CD4-positive, alpha-beta T cell treated with Interleukin-17A for 1 hour (primary cell): ENCODE measurements around the gene MARK2.
"Not testable (repeated sequence)": the region's sequence is repeated elsewhere in the genome, so short reads cannot be mapped to it uniquely, and the experiment has no call there.

Experiments
- DNase-seq: peaks from one replicate; pipeline ENCODE4 v3.0.0-alpha.2; 2020

Gene MARK2

GRCh38 chr11:63838678-63839507 is at the start of gene MARK2:
MARK2 (plus strand) TSS chr11:63839110; CDS start chr11:63839507, 397 bp downstream.
- DNase-seq: peak; percentile 99

GRCh38 chr11:63791495-63792167 is 47.3 kb upstream of the MARK2 start:
- no peak for DNase-seq

DNA sequence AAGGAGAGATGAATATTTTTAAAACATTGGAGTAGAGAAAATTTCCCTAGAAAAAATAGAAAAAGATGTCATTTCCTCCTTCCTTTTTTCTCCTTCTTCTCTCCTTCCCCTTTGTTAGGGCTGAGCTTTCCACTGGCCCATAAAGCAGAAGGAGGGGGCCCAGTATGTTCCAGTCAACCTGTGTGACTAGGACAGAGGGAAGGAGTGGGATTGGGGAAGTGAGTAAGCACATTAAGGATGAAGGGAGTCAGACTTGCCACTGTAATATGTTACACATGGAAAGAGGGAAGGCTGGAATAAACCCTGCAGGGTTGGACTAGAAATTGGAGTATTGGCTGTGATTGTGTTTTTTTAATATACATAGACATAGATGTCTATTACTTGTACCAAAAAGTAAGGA is 45.7 kb upstream of the MARK2 start:
- no peak for DNase-seq

DNA sequence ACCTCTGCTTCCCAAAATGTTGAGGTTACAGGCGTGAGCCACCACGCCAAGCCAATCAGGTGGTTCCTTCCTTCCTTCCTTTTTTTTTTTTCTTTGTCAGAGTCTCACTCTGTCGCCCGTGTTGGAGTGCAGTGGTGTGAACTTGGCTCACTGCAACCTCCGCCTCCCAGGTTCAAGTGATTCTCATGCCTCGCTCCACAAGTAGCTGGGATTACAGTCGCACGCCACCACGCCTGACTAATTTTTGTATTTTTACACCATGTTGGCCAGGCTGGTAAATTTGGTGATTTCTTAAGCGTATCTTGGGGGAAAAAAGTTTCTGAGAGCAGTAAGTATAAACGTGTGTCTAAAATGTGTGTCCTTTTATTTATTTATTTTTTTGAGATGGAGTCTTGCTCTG is 43.8 kb upstream of the MARK2 start:
- no peak for DNase-seq

DNA sequence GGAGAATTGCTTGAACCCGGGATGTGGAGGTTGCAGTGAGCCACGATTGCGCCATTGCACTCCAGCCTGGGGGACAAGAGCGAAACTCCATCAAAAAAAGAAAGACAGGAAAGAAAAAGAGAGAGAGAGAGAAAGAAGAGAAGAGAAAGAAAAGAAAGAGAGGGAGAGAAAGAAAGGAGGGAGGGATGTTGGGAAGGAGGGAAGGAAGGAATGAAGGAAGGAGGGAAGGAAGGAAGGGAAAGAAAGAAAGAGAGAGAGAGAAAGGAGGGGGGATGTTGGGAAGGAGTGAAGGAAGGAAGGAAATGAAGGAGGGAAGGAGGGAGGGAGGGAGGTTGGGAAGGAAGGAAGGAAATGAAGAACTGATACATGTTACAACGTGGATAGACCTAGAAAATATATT is 38.0 kb upstream of the MARK2 start:
- DNase-seq: no peak

DNA sequence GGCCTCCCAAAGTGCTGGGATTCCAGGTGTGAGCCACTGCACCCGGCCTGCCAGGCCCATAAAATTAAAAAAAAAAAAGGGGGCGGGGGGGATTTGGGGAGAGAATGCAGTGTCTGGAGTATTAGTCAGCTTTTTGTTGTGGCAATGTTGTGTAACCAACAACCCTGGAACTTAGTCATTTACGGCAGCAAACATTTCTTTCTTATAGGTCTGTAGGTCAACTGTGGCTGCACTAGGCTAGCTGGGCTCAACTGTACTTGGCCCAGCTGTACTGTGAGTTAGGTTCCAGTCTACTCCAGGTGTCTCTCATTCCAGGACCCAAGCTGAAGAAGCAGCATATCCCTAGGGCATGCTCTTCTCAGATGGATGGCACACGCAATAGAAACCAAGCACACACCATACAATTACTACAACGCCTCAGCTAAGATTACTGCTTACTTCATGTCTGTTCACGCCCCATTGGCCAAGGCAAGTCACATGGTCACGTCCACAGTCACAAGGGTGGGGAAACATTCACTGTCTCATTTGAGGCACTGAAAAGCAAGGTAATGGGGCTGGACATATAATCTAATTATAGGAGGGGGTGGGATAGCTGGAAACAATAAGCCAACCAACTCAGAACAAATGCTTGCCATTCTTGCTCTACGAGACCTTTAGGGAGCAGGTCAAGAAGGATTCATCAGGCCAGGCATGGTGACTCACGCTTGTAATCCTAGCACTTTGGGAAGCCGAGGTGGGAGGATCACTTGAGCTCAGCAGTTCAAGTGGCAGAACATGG is 36.1 kb upstream of the MARK2 start:
- DNase-seq: no peak

DNA sequence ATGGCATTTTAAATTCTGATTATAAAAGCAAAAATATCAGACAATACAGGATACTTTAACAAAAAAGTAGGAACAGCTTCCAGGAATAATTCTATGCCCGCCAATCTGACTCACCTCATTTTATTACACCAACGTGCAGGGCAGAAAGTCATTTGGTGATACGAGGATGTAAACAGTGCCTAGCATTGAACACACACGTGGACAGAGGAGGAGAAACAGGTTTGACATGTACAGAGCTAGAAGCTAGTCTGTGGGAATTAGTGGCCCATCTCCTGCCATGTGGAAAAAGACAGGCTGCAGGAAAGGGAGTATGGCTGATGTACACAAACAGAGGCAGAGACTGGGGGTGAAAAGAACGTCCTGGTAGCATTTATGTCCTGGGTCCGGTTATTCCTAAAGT is 34.7 kb upstream of the MARK2 start:
- no peak for DNase-seq

DNA sequence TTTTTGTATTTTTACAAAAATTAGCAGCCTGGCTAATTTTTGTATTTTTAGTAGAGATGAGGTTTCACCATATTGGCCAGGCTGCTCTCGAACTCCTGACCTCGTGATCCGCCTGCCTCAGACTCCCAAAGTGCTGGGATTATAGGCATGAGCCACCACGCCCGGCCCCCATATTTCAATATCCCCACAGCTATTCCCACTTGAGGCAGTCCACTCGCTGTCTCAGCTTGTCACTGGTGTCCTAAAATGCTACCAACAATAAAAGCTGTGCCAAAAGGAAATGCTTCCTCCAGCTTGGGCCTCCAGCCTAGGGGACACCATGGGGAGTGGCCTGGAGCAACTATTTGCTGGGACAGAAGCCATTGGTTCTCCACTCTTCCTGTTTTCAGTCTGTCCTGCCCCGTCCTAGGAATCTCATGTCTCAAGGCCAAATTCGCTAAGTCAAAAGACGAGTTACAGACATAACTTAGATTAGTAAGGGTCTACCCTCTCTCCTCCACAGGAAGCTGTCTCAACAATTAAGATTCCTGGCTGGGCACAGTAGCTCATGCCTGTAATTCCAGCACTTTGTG is 33.0 kb upstream of the MARK2 start:
- DNase-seq: no peak

- DNase-seq: not testable (repeated sequence)
These were observed 28.5 kb upstream of the MARK2 start for GRCh38 chr11:63810383-63810782.

DNA sequence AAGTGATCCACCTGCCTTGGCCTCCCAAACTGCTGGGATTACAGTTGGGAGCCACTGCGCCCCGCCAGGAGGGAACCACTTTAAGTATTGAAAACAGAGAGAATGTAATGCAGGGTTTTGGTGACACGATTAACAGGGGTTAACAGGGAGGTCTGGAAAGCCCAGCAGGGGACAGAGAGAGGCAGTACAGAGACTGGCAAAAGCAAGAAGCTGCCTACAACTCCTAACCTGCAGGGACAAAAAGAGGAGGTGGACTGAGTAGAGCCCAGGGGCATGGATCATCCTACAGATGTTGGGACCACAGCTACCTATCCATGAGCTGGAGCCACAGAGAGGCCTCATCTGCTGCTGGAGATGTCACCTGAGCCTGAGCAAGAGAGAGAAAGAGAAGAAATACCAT is 27.4 kb upstream of the MARK2 start:
- DNase-seq: no peak

GRCh38 chr11:63813035-63813562 is 25.8 kb upstream of the MARK2 start, which contains the start of gene SPINDOC:
SPINDOC (plus strand) TSS chr11:63813456; CDS start chr11:63813687, 231 bp downstream.
- peak; percentile 79 for DNase-seq

- DNase-seq: peak; percentile 30
These were observed 25.1 kb upstream of the MARK2 start for GRCh38 chr11:63813563-63814382.

DNA sequence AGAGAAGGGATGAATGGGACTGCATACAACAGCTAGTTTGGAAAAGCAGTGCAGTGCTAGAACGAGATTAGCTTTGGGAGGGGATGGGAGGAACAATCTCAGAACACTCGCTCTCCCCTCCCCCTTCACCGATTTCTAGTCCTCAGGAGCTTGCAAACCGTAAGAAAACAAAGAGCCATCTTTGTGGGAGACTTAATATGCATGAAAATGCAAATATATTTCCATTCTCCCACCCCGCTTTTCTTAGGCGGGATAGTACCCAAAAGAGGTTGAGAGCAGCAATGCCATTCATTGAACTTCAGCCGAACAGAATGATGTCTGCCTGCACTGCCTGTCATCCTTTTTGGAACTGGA is 24.6 kb upstream of the MARK2 start:
- DNase-seq: no peak

GRCh38 chr11:63816166-63816565 is 22.7 kb upstream of the MARK2 start:
- DNase-seq: no peak

GRCh38 chr11:63816732-63817131 is 22.2 kb upstream of the MARK2 start:
- no peak for DNase-seq

DNA sequence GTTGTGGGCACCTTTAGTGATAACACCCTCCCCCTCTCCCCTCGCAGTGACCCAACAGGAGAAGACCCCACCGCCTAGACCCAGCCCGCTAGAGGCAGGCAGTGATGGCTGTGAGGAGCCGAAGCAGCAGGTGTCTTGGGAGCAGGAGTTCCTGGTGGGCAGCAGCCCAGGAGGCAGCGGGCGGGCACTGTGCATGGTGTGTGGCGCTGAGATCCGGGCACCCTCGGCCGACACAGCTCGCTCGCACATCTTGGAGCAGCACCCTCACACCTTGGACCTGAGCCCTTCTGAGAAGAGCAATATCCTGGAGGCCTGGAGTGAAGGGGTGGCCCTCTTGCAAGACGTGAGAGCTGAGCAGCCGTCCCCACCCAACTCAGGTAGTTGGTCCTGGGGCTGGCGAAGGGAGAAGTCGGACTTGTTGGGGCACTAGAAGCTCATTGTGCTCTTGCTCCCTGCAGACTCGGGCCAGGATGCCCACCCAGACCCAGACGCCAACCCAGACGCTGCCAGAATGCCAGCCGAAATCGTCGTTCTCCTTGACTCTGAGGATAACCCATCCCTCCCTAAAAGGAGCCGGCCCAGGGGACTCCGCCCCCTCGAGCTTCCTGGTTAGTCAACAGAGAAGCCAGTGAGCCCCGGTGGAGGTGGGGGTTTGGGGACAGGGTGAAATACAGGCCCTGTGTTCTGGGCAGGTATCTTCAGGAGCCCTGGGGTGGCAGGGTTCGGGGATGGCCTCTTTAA is 21.0 kb upstream of the MARK2 start:
- DNase-seq: no peak

- DNase-seq: no peak
These were observed 20.3 kb upstream of the MARK2 start for GRCh38 chr11:63818609-63819008.

DNA sequence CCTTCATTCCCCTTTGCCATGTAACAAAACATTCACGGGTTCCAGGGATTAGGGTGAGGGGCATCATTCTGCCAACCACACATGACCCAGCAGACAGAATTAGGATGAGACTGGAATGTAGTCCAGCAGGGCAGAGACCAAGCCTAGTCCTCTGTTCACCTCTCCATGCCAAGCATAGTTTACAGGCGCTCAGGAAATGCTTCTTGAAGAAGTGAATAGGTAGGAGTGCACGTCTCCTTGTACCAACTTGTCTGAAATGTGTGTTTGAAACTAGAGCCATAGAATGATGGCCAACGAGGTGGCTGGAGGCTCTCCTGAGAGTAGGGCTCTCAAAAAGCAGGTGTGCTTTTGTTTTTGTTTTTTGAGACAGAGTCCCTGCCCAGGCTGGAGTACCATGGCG is 17.5 kb upstream of the MARK2 start:
- DNase-seq: no peak

DNA sequence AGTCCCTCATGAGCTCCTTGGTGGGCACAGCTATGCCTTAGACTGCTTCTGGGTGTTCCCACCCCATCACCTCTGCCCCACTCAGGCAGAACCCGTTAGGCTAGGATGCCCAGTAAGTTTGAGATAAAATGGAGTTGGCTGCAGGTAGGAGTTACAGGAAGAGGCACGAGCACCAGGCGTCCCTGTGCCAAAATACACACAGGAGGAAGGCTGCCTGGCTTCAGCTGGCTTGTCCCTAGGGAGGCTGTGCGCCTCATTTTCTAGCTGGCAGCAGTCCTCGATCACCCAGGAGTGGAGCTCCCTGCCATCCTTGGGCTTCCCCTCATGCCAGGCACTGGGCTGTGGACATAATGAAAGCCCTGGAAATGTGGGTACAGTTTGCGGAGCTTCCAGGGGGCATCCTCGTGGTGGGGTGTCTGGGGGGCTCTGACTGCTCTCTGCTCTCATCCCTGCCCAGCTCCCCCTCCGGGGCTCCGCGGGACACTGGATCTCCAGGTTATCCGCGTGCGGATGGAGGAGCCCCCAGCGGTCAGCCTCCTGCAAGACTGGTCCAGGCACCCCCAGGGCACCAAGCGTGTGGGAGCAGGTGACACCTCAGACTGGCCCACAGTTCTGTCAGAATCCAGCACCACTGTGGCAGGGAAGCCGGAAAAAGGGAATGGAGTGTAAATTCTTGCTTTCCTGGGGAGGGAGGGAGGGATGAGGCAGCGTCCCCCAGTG is 12.3 kb upstream of the MARK2 start:
- no peak for DNase-seq

GRCh38 chr11:63829823-63830489 is 9.0 kb upstream of the MARK2 start:
- DNase-seq: no peak
